ENCODE data around the gene LRRC74B. TPM values are rescaled to one million over a fixed set of nuclear protein-coding genes. Genes with fewer than 3 reads are reported as not detected.
A peak's percentile ranks its signal among the peaks of the same experiment; 100 is the strongest.

Gene LRRC74B
- total and polyA plus RNA-seq, 7 donors = 0.22 to 0.51 (median 0.30) TPM; not detected in 4

- peak in 1 of 2 donors; percentile 34 for DNase-seq
- no peaks in the 10 kb centered on the region for H3K9me3 ChIP-seq
- no peaks in the 10 kb centered on the region for H3K36me3 ChIP-seq (ENCODE audit: insufficient read depth in 1 of 2, low read depth in 1 of 2)
- no peaks in the 10 kb centered on the region for H3K4me1 ChIP-seq
- peaks cover 0 to 2% (median 0%) of the 10 kb centered on the region in 3 donors for H3K27me3 ChIP-seq (ENCODE audit: insufficient read depth in 3 of 3, low read length in 2 of 3)
- WGBS, 3 donors = 43 to 51% (median 45%) methylated on average over 7 of the region's 7 CpGs
- no peak overlapping the region for H3K27ac ChIP-seq
- TF ChIP-seq CTCF (IDR thresholded peaks at IDR 0.05) = no peak
- intact Hi-C loops (cut with DNase I) = loop anchor here in 1 of 2 donors (10.0 kb wide), 1 partner anchor 189 kb away; no protein-coding TSS in a partner anchor
- H3K4me3 ChIP-seq = no peak overlapping the region
- ATAC-seq = peak in 1 of 4 donors; percentile 47
These were observed 28.5 kb downstream of the LRRC74B start for GRCh38 chr22:21074102-21074715.

GRCh38 chr22:21075516-21076138 is 29.9 kb downstream of the LRRC74B start:
- H3K27me3 ChIP-seq (ENCODE audit: insufficient read depth in 3 of 3, low read length in 2 of 3) = peaks cover 0 to 2% (median 0%) of the 10 kb centered on the region in 3 donors
- WGBS, 3 donors = 92 to 94% (median 92%) methylated on average over 14 of the region's 14 CpGs
- intact Hi-C loops (cut with DNase I) = loop anchor here in 1 of 2 donors (10.0 kb wide), 1 partner anchor 191 kb away; no protein-coding TSS in a partner anchor
- no peaks in the 10 kb centered on the region for H3K9me3 ChIP-seq
- no peak for TF ChIP-seq CTCF (IDR thresholded peaks at IDR 0.05)
- DNase-seq (no peak), ATAC-seq (no peak)
- H3K27ac ChIP-seq = no peak overlapping the region
- H3K36me3 ChIP-seq (ENCODE audit: insufficient read depth in 1 of 2, low read depth in 1 of 2) = no peaks in the 10 kb centered on the region
- H3K4me3 ChIP-seq = no peak overlapping the region
- H3K4me1 ChIP-seq = no peaks in the 10 kb centered on the region

- 52 to 64% (median 56%) methylated on average over 21 of the region's 21 CpGs for WGBS, 3 donors
These were observed 31.3 kb downstream of the LRRC74B start for GRCh38 chr22:21076912-21077625.

More at GRCh38 chr22:21076912-21077625, 31.3 kb downstream of the LRRC74B start:
- Histone ChIP-seq H3K9me3 (no peaks in the 10 kb centered on the region), H3K27me3 (ENCODE audit: insufficient read depth in 3 of 3, low read length in 2 of 3) (peaks cover 0 to 2% (median 0%) of the 10 kb centered on the region in 3 donors), H3K4me1 (no peaks in the 10 kb centered on the region), H3K4me3 (no peak overlapping the region), H3K36me3 (ENCODE audit: insufficient read depth in 1 of 2, low read depth in 1 of 2) (no peaks in the 10 kb centered on the region), H3K27ac (no peak overlapping the region)
- ATAC-seq (no peak), DNase-seq (no peak)
- TF ChIP-seq CTCF (IDR thresholded peaks at IDR 0.05) = no peak
- intact Hi-C loops (cut with DNase I) = loop anchor here in 1 of 2 donors (10.0 kb wide), 1 partner anchor 192 kb away; no protein-coding TSS in a partner anchor
